Inferior parietal cortex (tissue), 1 donor: ENCODE results near the gene ZNF341.

Experiments used
- DNase-seq: peaks from one replicate; pipeline ENCODE4 v3.0.0-alpha.2; 2016; ENCODE audit errors: extremely low spot score

Gene ZNF341

GRCh38 chr20:33824852-33825251, 93.1 kb downstream of the ZNF341 start:
- DNase-seq: no peak

GRCh38 chr20:33825340-33826269, 93.8 kb downstream of the ZNF341 start:
- DNase-seq: no peak

GRCh38 chr20:33826270-33826897, 94.6 kb downstream of the ZNF341 start:
- DNase-seq: no peak

DNA sequence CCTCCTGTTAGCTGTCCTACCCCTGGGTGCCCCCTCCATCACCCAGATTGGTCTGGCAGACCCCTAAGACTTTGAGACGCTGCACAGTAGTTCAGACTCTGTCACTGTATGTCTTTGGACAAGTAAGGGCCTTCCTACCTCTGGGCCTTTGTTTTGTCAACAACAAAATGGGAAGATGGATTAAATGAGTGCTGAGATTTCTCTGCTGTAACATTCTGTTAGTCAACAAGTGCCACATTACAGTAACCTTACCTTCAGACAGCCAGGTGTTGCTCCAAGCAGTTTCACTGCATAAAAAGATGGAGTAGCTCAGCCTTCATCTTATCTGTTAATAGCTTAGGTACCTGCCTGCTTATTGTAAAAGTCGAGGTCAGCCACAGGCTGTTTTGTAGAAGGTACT, 95.3 kb downstream of the ZNF341 start:
- DNase-seq: no peak

DNA sequence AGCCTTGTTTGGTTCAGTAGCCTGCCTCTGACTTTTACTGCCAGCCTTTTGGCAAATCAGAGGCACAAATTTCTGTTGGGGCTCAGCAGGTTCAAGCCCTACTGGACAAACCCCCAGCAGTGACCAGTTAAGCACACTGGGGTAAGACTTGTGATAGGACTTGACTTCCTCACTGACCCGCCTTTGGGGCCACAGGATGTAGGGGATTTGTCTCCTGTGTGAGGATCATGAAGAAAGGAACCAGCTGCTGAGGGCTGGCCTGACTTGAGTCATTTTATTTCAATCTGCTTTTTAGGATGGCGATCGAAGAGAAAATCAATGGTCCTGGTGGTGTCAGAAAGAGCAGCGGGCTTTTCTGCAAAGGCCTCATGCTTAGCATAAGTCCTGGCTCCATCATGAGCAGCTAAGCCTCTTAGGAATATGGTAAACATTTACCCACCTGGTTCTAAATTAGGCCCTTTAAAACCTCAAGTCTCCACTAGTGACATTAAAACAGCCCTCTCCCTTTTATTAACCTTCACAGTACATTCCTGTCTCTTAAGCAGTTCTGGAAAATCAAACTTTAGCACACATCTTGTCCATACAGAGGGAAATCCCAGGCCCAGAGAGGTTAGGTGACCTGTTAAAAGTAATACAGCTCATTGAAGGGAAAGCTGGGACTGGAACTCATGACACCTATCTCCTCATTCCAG, 96.0 kb downstream of the ZNF341 start:
- DNase-seq: no peak

DNA sequence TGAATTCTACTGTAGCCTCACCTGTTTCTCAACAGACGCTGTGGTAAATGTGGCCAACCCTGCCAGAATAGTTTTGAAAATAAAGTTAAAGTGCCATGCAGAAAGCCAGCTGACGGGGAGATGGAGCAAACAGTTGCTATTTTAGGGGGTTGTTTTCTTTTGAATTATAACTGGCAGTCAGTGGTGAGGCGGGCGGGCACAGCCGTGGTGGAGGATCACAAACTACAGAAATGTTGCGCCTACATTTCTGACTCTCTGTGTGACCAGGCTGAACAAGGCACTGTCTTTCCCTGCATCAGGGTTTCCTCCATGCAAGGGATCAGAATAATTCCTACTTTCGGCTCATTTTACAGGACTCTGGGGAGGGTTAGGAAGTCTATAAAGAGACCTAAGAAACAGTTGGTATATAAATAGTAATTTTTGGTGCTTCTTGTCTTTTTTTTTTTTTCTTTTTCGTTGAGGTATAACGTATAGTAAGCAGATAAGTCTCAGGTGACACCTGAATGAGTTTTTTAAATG, 96.6 kb downstream of the ZNF341 start:
- DNase-seq: no peak

DNA sequence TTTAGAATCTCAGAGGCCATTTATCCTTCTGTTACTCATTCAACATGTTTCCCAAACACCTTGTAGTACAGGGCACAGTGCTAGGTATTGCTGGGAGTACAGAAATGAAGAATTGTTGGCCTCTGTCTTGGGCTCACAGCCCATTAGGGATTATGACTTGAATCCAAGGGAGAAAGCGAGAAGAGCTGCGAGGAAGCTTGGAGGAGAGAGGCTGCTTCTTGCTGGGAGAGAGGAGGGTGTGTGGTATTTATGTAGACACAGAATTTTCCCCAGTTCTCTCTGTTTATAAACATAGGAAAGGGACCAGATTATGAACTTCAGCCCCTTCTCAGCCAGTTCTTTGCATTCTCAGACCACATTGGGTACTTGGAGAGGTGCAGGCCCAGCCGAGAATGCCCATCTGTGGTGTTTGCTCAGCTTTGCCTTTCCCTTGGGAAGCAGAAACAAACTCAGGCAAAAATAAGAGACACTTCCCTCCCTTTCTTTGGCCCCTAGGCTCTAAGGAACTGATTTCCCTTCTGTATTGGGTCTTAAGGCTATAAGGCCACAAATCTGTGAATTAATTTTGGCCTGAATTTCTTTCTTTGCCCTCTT, 97.3 kb downstream of the ZNF341 start:
- no peak for DNase-seq

DNA sequence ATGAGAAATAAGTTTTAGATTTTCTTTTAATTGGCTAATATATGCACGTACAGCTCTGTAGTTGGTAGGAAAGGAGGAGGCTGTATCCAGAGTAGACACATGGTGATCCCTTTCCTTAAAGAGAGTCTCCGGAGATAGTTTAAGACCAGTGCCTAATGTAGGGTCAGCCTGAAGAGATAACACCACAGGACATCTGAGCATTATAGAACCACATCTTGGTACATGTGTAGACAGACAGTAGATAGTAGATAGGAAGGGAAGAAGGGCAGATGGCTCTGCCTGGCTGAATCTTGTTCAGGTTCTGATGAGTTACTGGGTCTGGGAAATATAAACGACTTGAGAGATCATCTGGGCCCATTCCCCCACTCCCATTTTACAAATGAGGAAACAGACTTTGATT, 97.8 kb downstream of the ZNF341 start:
- DNase-seq: no peak

GRCh38 chr20:33830371-33830770, 98.6 kb downstream of the ZNF341 start:
- no peak for DNase-seq

GRCh38 chr20:33832103-33832804, 100.5 kb downstream of the ZNF341 start:
- no peak for DNase-seq

- no peak for DNase-seq
Measured at GRCh38 chr20:33833333-33833732, 101.5 kb downstream of the ZNF341 start.

- DNase-seq: no peak
Measured at GRCh38 chr20:33835615-33836172, 103.9 kb downstream of the ZNF341 start.

DNA sequence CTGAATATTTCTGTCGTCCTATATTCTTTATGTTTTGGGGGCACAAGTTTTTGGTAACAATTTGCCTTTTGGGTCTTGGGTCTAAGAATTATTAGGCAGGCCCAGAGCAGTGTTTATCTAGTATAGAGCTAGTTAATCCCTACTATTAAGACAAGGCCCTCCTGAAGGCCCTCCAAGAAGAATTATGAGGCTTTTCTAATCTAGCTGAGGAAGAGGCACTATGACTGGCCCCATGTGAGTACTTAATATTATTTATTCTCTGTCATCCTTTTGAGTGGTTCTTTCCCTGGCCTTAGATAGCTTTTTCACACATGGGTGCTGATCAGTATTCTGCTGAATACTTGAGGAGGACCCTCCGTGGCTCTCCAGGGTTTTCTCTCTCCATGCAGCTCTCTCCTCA, 104.5 kb downstream of the ZNF341 start:
- DNase-seq: no peak

GRCh38 chr20:33837096-33837830, 105.5 kb downstream of the ZNF341 start:
- no peak for DNase-seq

- DNase-seq: no peak
Measured at GRCh38 chr20:33838035-33838864, 106.5 kb downstream of the ZNF341 start.

GRCh38 chr20:33839591-33839990, 107.8 kb downstream of the ZNF341 start:
- no peak for DNase-seq

GRCh38 chr20:33840160-33840559, 108.4 kb downstream of the ZNF341 start:
- no peak for DNase-seq

GRCh38 chr20:33840759-33841435, 109.1 kb downstream of the ZNF341 start:
- DNase-seq: no peak

DNA sequence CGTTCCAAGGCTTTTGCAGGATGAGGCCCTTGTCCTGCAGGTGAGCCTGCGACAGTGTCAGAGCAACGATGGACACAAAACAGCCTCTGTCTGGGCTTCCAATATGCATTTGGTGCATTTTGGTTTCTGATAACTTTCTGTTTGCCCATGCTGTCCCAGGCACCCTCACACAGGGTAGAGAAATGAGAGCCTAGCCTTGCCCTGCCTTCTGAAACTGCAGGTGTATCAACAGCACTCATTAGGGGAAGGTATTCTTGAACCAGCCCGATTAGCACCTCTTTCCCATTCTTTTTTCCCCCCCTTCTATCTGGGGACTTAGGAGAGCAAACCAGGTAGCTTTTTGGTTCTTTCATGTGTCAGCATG, 109.6 kb downstream of the ZNF341 start:
- DNase-seq: no peak
